Neural cell (in vitro differentiated cells): ENCODE data around the gene ZNHIT2. TPM values are rescaled to one million over a fixed set of nuclear protein-coding genes. Genes with fewer than 3 reads are reported as not detected.

ENCODE experiments used
- H2AFZ ChIP-seq: fragments of 200-600, 300-800 bp; sonication (generic), shearing (Covaris generic); 2 replicates; pipeline ENCODE4 v1.6.0; 2014; ENCODE audit warnings: low read depth, mild to moderate bottlenecking, antibody characterized with exemption, low read length, moderate library complexity
- H3F3A ChIP-seq: fragments of 200-600 bp; shearing (Covaris generic); 2 replicates; pipeline ENCODE4 v1.6.1; 2016; ENCODE audit warnings: mild to moderate bottlenecking, moderate library complexity, mixed read lengths, antibody characterized with exemption, low read length; ENCODE audit not compliant: insufficient read depth, poor library complexity, severe bottlenecking
- H3K27ac ChIP-seq: fragments of 200-600, 300-800 bp; sonication (generic), shearing (Covaris generic); 2 replicates; pipeline ENCODE4 v1.5.1; 2014; ENCODE audit warnings: mild to moderate bottlenecking, low read length, moderate library complexity
- H3K27me3 ChIP-seq: fragments of 300-800, 200-600 bp; sonication (generic), shearing (Covaris generic); 2 replicates; pipeline ENCODE4 v1.6.0; 2014; ENCODE audit warnings: mild to moderate bottlenecking, low read depth, low read length, moderate library complexity; ENCODE audit not compliant: insufficient read depth
- H3K36me3 ChIP-seq: fragments of 300-800, 200-600 bp; sonication (generic), shearing (Covaris generic); 2 replicates; pipeline ENCODE4 v1.5.1; 2014; ENCODE audit warnings: mild to moderate bottlenecking, antibody characterized with exemption, low read length, moderate library complexity; ENCODE audit not compliant: insufficient read depth
- H3K4me2 ChIP-seq: fragments of 300-800, 200-600 bp; sonication (generic), shearing (Covaris generic); 2 replicates; pipeline ENCODE4 v1.6.0; 2014; ENCODE audit warnings: mild to moderate bottlenecking, low read length
- H3K4me3 ChIP-seq: fragments of 300-800, 200-600 bp; sonication (generic), shearing (Covaris generic); 2 replicates; pipeline ENCODE4 v1.5.1; 2014; ENCODE audit warnings: mild to moderate bottlenecking, low read length, moderate library complexity
- H3K79me2 ChIP-seq: fragments of 200-600 bp; shearing (Covaris generic); replicated peaks from 2 replicates; pipeline ENCODE4 v1.6.0; 2014; ENCODE audit warnings: mild to moderate bottlenecking, low read length, moderate library complexity; ENCODE audit not compliant: insufficient read depth
- H3K9ac ChIP-seq: fragments of 300-800, 200-600 bp; sonication (generic), shearing (Covaris generic); 2 replicates; pipeline ENCODE4 v1.6.1; 2016; ENCODE audit warnings: mild to moderate bottlenecking, low read length, mixed read lengths
- H3K9me2 ChIP-seq: fragments of 200-600 bp; shearing (Covaris generic); 2 replicates; pipeline ENCODE4 v1.6.1; 2016; ENCODE audit warnings: mild to moderate bottlenecking, low read length, mixed read lengths; ENCODE audit not compliant: insufficient read depth
- H3K9me3 ChIP-seq: fragments of 200-600, 300-800 bp; sonication (generic), shearing (Covaris generic); 2 replicates; pipeline ENCODE4 v1.6.1; 2016; ENCODE audit warnings: mild to moderate bottlenecking, mixed run types, low read length, moderate library complexity, mixed read lengths
- H4K20me1 ChIP-seq: fragments of 200-600 bp; shearing (Covaris generic); 2 replicates; pipeline ENCODE4 v1.6.1; 2016; ENCODE audit warnings: mild to moderate bottlenecking, mixed run types; ENCODE audit not compliant: insufficient read depth
- CTCF ChIP-seq: fragments of 450-650 bp; IDR thresholded peaks from 2 replicates; pipeline ENCODE4 v1.5.1; 2014; ENCODE audit warnings: antibody characterized with exemption, mild to moderate bottlenecking, moderate library complexity; ENCODE audit not compliant: poor library complexity, severe bottlenecking
- EP300 ChIP-seq: fragments of 450-650 bp; conservative IDR thresholded peaks from 2 replicates; pipeline ENCODE4 v1.6.1; 2014; ENCODE audit warnings: antibody characterized with exemption, mild to moderate bottlenecking, moderate library complexity; ENCODE audit not compliant: poor library complexity, severe bottlenecking
- EZH2 ChIP-seq: fragments of 200-600, 300-800 bp; shearing (Covaris generic), sonication (generic); IDR thresholded peaks from 2 replicates; pipeline ENCODE4 v1.6.1; 2014; ENCODE audit warnings: antibody characterized with exemption, low read length, borderline replicate concordance, mild to moderate bottlenecking; ENCODE audit not compliant: insufficient read depth, poor library complexity, severe bottlenecking
- MXI1 ChIP-seq: fragments of 450-650 bp; conservative IDR thresholded peaks from 2 replicates; pipeline ENCODE4 v1.6.1; 2014; ENCODE audit warnings: antibody characterized with exemption, mild to moderate bottlenecking; ENCODE audit not compliant: poor library complexity, severe bottlenecking
- POLR2AphosphoS5 ChIP-seq: IDR thresholded peaks from 2 replicates; pipeline ENCODE4 v1.6.1; 2012
- RAD21 ChIP-seq: fragments of 450-650 bp; conservative IDR thresholded peaks from 2 replicates; pipeline ENCODE4 v1.6.1; 2014; ENCODE audit warnings: antibody characterized with exemption, mild to moderate bottlenecking, moderate library complexity
- REST ChIP-seq: IDR thresholded peaks from 2 replicates; pipeline ENCODE4 v1.6.1; 2012; ENCODE audit warnings: borderline replicate concordance
- SMC3 ChIP-seq: fragments of 450-650 bp; conservative IDR thresholded peaks from 2 replicates; pipeline ENCODE4 v1.6.1; 2014; ENCODE audit warnings: antibody characterized with exemption, mild to moderate bottlenecking, moderate library complexity; ENCODE audit not compliant: poor library complexity
- TAF1 ChIP-seq: IDR thresholded peaks from 2 replicates; pipeline ENCODE4 v1.6.1; 2012; ENCODE audit warnings: low read depth
- polyA plus RNA-seq: library from polyadenylated mRNA; depleted of rRNA; stranded (reverse); fragments of >200 nt; gene quantifications from 2 replicates; pipeline ENCODE4 v1.2.3, GENCODE V29; 2014

The ZNHIT2 gene
- polyA plus RNA-seq, 1 donor from 2014 or later: 7.0 TPM

GRCh38 chr11:65112546-65113360 lies 4.7 kb downstream of the ZNHIT2 start:
- H3K4me3 ChIP-seq: peak overlapping the region; percentile 86
- H4K20me1 ChIP-seq: no peaks in the 10 kb centered on the region
- H3K79me2 ChIP-seq: peaks cover 23% of the 10 kb centered on the region
- H3K4me2 ChIP-seq: peak overlapping the region; percentile 99
- peak overlapping the region; percentile 21 for H2AFZ ChIP-seq
- peak; percentile 54 for TF ChIP-seq POLR2AphosphoS5
- TF ChIP-seq CTCF: peak; percentile 96
- TF ChIP-seq SMC3: peak; percentile 22
- peak; percentile 34 for TF ChIP-seq RAD21
- no peak for TF ChIP-seq EZH2
- TF ChIP-seq TAF1: no peak
- H3K9me2 ChIP-seq: no peaks in the 10 kb centered on the region
- peak overlapping the region; percentile 98 for H3K9ac ChIP-seq
- H3F3A ChIP-seq: no peaks in the 10 kb centered on the region
- no peaks in the 10 kb centered on the region for H3K9me3 ChIP-seq
- H3K27me3 ChIP-seq: no peaks in the 10 kb centered on the region
- H3K27ac ChIP-seq: peak overlapping the region; percentile 97
- H3K36me3 ChIP-seq: no peaks in the 10 kb centered on the region

- no peaks in the 10 kb centered on the region for H3K9me3 ChIP-seq
- H2AFZ ChIP-seq: peak within 1 kb of the TSS; percentile 21
- H3K27ac ChIP-seq: peak within 1 kb of the TSS; percentile 97
These were observed 5.6 kb downstream of the ZNHIT2 start, which contains the start of gene TM7SF2 for GRCh38 chr11:65111744-65112545. TM7SF2 (plus strand) TSS chr11:65111872; CDS start chr11:65112016, 144 bp downstream.

More at GRCh38 chr11:65111744-65112545, 5.6 kb downstream of the ZNHIT2 start, which contains the start of gene TM7SF2:
- Histone ChIP-seq H3K79me2 (peaks cover 23% of the 10 kb centered on the region), H3K4me2 (peak within 1 kb of the TSS; percentile 99), H3K4me3 (peak within 1 kb of the TSS; percentile 86), H3K9ac (peak within 1 kb of the TSS; percentile 98), H3K9me2 (no peaks in the 10 kb centered on the region), H3F3A (no peaks in the 10 kb centered on the region), H3K36me3 (no peaks in the 10 kb centered on the region), H4K20me1 (no peaks in the 10 kb centered on the region), H3K27me3 (no peaks in the 10 kb centered on the region)
- TF ChIP-seq EP300 (peak; percentile 36), CTCF (no peak), SMC3 (no peak), MXI1 (peak; percentile 65), TAF1 (peak; percentile 93), POLR2AphosphoS5 (peak; percentile 99), REST (peak; percentile 67), RAD21 (no peak), EZH2 (no peak)
